Measurements from ENCODE around the gene RAB19.
"Not testable (repeated sequence)": the region's sequence is repeated elsewhere in the genome, so short reads cannot be mapped to it uniquely, and the experiment has no call there.

RAB19 gene

DNA sequence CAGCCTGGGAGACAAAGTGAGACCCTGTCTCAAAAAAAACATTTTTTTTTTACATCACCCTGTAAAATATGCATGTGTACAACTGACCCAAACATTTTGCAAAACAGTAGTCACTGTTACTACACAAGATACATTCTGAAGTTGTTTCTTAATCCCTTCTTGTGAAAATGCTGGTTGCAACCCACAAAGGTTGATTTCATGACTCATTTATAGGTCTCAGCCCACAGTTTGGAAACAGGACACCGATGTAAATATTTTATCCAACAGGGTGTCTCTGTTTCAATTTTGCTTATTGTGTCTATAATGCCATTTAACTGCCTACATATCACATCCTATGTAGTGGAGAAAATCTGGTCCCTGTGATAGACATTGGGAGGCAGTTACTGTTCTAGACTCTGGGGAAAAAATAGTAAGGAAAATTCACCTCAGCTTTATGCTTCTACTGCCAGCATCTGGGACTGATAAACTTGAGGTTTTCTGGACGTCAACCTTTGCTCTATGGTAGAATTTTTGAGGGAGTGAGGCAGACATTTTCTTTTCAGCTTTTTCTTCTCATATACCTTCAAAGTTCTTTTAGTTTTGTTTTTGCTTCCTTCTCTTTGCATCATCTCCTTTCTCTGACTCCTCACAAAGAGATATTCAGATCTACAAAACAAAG, 1.6 kb upstream of the RAB19 start:
- TF ChIP-seq, protein P1, sequence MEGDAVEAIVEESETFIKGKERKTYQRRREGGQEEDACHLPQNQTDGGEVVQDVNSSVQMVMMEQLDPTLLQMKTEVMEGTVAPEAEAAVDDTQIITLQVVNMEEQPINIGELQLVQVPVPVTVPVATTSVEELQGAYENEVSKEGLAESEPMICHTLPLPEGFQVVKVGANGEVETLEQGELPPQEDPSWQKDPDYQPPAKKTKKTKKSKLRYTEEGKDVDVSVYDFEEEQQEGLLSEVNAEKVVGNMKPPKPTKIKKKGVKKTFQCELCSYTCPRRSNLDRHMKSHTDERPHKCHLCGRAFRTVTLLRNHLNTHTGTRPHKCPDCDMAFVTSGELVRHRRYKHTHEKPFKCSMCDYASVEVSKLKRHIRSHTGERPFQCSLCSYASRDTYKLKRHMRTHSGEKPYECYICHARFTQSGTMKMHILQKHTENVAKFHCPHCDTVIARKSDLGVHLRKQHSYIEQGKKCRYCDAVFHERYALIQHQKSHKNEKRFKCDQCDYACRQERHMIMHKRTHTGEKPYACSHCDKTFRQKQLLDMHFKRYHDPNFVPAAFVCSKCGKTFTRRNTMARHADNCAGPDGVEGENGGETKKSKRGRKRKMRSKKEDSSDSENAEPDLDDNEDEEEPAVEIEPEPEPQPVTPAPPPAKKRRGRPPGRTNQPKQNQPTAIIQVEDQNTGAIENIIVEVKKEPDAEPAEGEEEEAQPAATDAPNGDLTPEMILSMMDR (conservative IDR thresholded peaks at IDR 0.05): no peak
- no peak overlapping the region for H3K27ac ChIP-seq

GRCh38 chr7:140404565-140405065, 757 bp downstream of the RAB19 start:
- H3K27ac ChIP-seq: peak overlapping the region; percentile 82
- TF ChIP-seq, protein P1 (conservative IDR thresholded peaks at IDR 0.05): no peak

DNA sequence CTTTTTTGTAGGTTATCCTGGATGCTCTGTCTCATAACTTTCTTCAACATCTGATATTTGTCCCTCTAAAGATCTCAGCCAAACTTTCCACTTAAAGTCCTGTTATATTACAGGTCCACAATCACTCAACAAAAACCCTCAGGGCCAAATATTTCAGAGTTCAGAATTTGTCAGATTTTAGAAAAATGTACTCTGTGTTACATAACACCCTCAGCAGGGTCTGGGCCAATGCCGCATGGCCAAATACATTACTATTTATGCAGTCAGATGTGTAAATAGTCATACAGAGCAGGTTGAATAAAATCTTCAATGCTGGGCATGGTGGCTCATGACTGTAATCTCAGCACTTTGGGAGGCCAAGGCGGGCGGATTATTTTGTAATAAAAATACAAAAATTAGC, 11.5 kb downstream of the RAB19 start:
- TF ChIP-seq, protein P1 (conservative IDR thresholded peaks at IDR 0.05): no peak
- no peak overlapping the region for H3K27ac ChIP-seq

DNA sequence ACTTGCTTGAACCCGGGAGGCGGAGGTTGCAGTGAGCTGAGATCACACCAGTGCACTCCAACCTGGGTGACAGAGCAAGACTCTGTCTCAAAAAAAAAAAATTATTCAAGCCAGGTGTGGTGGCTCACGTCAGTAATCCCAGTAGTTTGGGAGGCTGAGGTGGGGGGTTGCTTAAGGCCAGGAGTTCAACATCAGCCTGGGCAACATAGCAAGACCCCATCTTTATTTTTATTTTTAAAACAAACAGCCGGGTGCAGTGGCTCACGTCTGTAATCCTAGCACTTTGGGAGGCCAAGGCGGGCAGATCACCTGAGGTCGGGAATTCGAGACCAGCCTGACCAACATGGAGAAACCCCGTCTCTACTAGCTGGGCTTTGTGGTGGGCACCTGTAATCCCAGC, 12.0 kb downstream of the RAB19 start:
- not testable (repeated sequence) for H3K27ac ChIP-seq

- no peak overlapping the region for H3K27ac ChIP-seq
- TF ChIP-seq, protein P1 (conservative IDR thresholded peaks at IDR 0.05): no peak
These were observed 12.7 kb downstream of the RAB19 start for GRCh38 chr7:140416560-140416959.

- TF ChIP-seq, protein P1 (conservative IDR thresholded peaks at IDR 0.05): no peak
- H3K27ac ChIP-seq: no peak overlapping the region
These were observed 13.7 kb downstream of the RAB19 start for GRCh38 chr7:140417456-140418155.

DNA sequence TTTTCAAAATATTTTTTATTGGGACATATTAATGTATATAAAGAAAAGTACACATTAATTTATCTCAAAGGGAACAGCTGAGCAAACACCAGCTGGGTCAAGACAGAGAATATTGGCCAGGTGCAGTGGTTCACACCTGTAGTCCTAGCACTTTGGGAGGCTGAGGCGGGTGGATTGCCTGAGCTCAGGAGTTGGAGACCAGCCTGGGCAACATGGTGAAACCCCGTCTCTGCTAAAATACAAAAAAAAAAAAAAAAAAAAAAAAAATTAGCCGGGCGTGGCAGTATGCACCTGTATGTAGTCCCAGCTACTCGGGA, 14.3 kb downstream of the RAB19 start:
- not testable (repeated sequence) for H3K27ac ChIP-seq

GRCh38 chr7:140418653-140419052, 14.8 kb downstream of the RAB19 start:
- no peak overlapping the region for H3K27ac ChIP-seq
- TF ChIP-seq, protein P1 (conservative IDR thresholded peaks at IDR 0.05): no peak
